Measurements from ENCODE around the gene KHDC3L.

KHDC3L gene

GRCh38 chr6:73393278-73393677 lies 30.8 kb downstream of the KHDC3L start:
- Histone ChIP-seq H3K4me1 (ENCODE audit: low read length) (peaks cover 5% of the 10 kb centered on the region; the same call in 1 of the 2 replicates), H3K9ac (ENCODE audit: low read length) (no peak overlapping the region), H2AFZ (ENCODE audit: low read depth, low read length) (no peak overlapping the region), H3K9me3 (ENCODE audit: insufficient read depth, low read length) (no peaks in the 10 kb centered on the region), H3K4me3 (ENCODE audit: low read length) (no peak overlapping the region), H3K79me2 (ENCODE audit: low read length) (no peaks in the 10 kb centered on the region), H3K27ac (ENCODE audit: low read length) (no peak overlapping the region), H3K27me3 (ENCODE audit: low read depth, low read length) (no peaks in the 10 kb centered on the region), H4K20me1 (ENCODE audit: insufficient read depth, low read length) (no peaks in the 10 kb centered on the region), H3K36me3 (replicated peaks; ENCODE audit: low read depth, low read length) (no peaks in the 10 kb centered on the region), H3K4me2 (ENCODE audit: low read length) (no peak overlapping the region)
- TF ChIP-seq EZH2phosphoT487 (IDR thresholded peaks at IDR 0.05; ENCODE audit: low read depth) (no peak), CTCF (IDR thresholded peaks at IDR 0.05; ENCODE audit: low read depth, low read length) (no peak)

- Histone ChIP-seq H3K27ac (ENCODE audit: low read length) (no peak within 1 kb of the TSS), H3K27me3 (ENCODE audit: low read depth, low read length) (no peaks in the 10 kb centered on the region), H2AFZ (ENCODE audit: low read depth, low read length) (no peak within 1 kb of the TSS), H3K4me3 (ENCODE audit: low read length) (no peak within 1 kb of the TSS), H3K4me1 (ENCODE audit: low read length) (peaks cover 4% of the 10 kb centered on the region; the same call in 1 of the 2 replicates), H3K9ac (ENCODE audit: low read length) (no peak within 1 kb of the TSS), H3K36me3 (replicated peaks; ENCODE audit: low read depth, low read length) (no peaks in the 10 kb centered on the region), H3K4me2 (ENCODE audit: low read length) (no peak within 1 kb of the TSS), H3K9me3 (ENCODE audit: insufficient read depth, low read length) (no peaks in the 10 kb centered on the region), H4K20me1 (ENCODE audit: insufficient read depth, low read length) (no peaks in the 10 kb centered on the region), H3K79me2 (ENCODE audit: low read length) (no peaks in the 10 kb centered on the region)
- TF ChIP-seq EZH2phosphoT487 (IDR thresholded peaks at IDR 0.05; ENCODE audit: low read depth) (no peak), CTCF (IDR thresholded peaks at IDR 0.05; ENCODE audit: low read depth, low read length) (no peak)
Observed at GRCh38 chr6:73394577-73395354, 32.3 kb downstream of the KHDC3L start, which contains the start of gene DDX43. TSS of gene DDX43 (plus strand) at chr6:73394828. CDS start at chr6:73394906, 78 bp downstream.

GRCh38 chr6:73395875-73396274 lies 33.4 kb downstream of the KHDC3L start:
- Histone ChIP-seq H3K4me1 (ENCODE audit: low read length) (no peaks in the 10 kb centered on the region), H3K9ac (ENCODE audit: low read length) (no peak overlapping the region), H3K27me3 (ENCODE audit: low read depth, low read length) (no peaks in the 10 kb centered on the region), H4K20me1 (ENCODE audit: insufficient read depth, low read length) (no peaks in the 10 kb centered on the region), H2AFZ (ENCODE audit: low read depth, low read length) (no peak overlapping the region), H3K79me2 (ENCODE audit: low read length) (no peaks in the 10 kb centered on the region), H3K9me3 (ENCODE audit: insufficient read depth, low read length) (no peaks in the 10 kb centered on the region), H3K36me3 (replicated peaks; ENCODE audit: low read depth, low read length) (no peaks in the 10 kb centered on the region), H3K4me3 (ENCODE audit: low read length) (no peak overlapping the region), H3K4me2 (ENCODE audit: low read length) (no peak overlapping the region), H3K27ac (ENCODE audit: low read length) (no peak overlapping the region)
- TF ChIP-seq EZH2phosphoT487 (IDR thresholded peaks at IDR 0.05; ENCODE audit: low read depth) (no peak), CTCF (IDR thresholded peaks at IDR 0.05; ENCODE audit: low read depth, low read length) (no peak)

GRCh38 chr6:73400656-73401055 lies 38.2 kb downstream of the KHDC3L start:
- Histone ChIP-seq H3K4me3 (ENCODE audit: low read length) (no peak overlapping the region), H3K27me3 (ENCODE audit: low read depth, low read length) (no peaks in the 10 kb centered on the region), H3K4me1 (ENCODE audit: low read length) (no peaks in the 10 kb centered on the region), H3K4me2 (ENCODE audit: low read length) (no peak overlapping the region), H4K20me1 (ENCODE audit: insufficient read depth, low read length) (no peaks in the 10 kb centered on the region), H3K9ac (ENCODE audit: low read length) (no peak overlapping the region), H3K27ac (ENCODE audit: low read length) (no peak overlapping the region), H3K36me3 (replicated peaks; ENCODE audit: low read depth, low read length) (no peaks in the 10 kb centered on the region), H3K9me3 (ENCODE audit: insufficient read depth, low read length) (no peaks in the 10 kb centered on the region), H3K79me2 (ENCODE audit: low read length) (no peaks in the 10 kb centered on the region), H2AFZ (ENCODE audit: low read depth, low read length) (no peak overlapping the region)
- no peak for TF ChIP-seq CTCF (IDR thresholded peaks at IDR 0.05; ENCODE audit: low read depth, low read length)
- TF ChIP-seq EZH2phosphoT487 (IDR thresholded peaks at IDR 0.05; ENCODE audit: low read depth), result no peak

Measured in OCI-LY3 (cell line).